SJSA1 (cell line): Measurements from ENCODE around the gene DEPDC1B. TPM values are rescaled to one million over a fixed set of nuclear protein-coding genes. Genes with fewer than 3 reads are reported as not detected.
A peak's percentile ranks its signal among the peaks of the same experiment; 100 is the strongest.
"Not testable (repeated sequence)": the region's sequence is repeated elsewhere in the genome, so short reads cannot be mapped to it uniquely, and the experiment has no call there.

Experiments
- DNase-seq, 2 experiments: peaks; one replicate each; pipeline ENCODE4 v3.0.0-alpha.2; 2015 to 2020; ENCODE audit warnings: low spot score in 2 of 2, low read depth in 1 of 2
- H3K27ac ChIP-seq: fragments of 250-450 bp; sonication (Bioruptor Pico); 2 replicates; pipeline ENCODE4 v1.5.1; 2020; ENCODE audit warnings: mild to moderate bottlenecking, moderate library complexity
- H3K27me3 ChIP-seq: fragments of 250-450 bp; sonication (Bioruptor Pico); replicated peaks from 2 replicates; pipeline ENCODE4 v1.5.1; 2020; ENCODE audit warnings: mild to moderate bottlenecking, moderate library complexity
- H3K36me3 ChIP-seq: fragments of 250-450 bp; sonication (Bioruptor Pico); 2 replicates; pipeline ENCODE4 v1.5.1; 2020; ENCODE audit warnings: mild to moderate bottlenecking
- H3K4me1 ChIP-seq: fragments of 250-450 bp; sonication (Bioruptor Pico); replicated peaks from 2 replicates; pipeline ENCODE4 v1.6.1; 2021; ENCODE audit warnings: mild to moderate bottlenecking
- H3K4me3 ChIP-seq: fragments of 250-450 bp; sonication (Bioruptor Pico); 2 replicates; pipeline ENCODE4 v1.5.1; 2020; ENCODE audit warnings: mild to moderate bottlenecking
- H3K9me3 ChIP-seq: fragments of 250-450 bp; sonication (Bioruptor Pico); replicated peaks from 2 replicates; pipeline ENCODE4 v1.5.1; 2020; ENCODE audit warnings: mild to moderate bottlenecking
- total RNA-seq: library from RNA; depleted of rRNA; stranded (reverse); fragments of >200 nt; shearing (Covaris generic); gene quantifications from 2 replicates; pipeline ENCODE4 v1.2.3, GENCODE V29; 2014

The DEPDC1B gene
- total RNA-seq, 1 experiment from 2014 or later: 20.8 TPM

GRCh38 chr5:60685700-60686099 lies 14.3 kb downstream of the DEPDC1B start:
- no peak overlapping the region for H3K27ac ChIP-seq
- no peaks in the 10 kb centered on the region; the same call in 1 of the 2 replicates for H3K27me3 ChIP-seq
- no peak for DNase-seq
- H3K4me3 ChIP-seq: no peak overlapping the region
- H3K4me1 ChIP-seq: no peaks in the 10 kb centered on the region
- H3K36me3 ChIP-seq: peaks cover 26% of the 10 kb centered on the region
- no peaks in the 10 kb centered on the region for H3K9me3 ChIP-seq

- no peaks in the 10 kb centered on the region for H3K4me1 ChIP-seq
- no peaks in the 10 kb centered on the region; the same call in 1 of the 2 replicates for H3K27me3 ChIP-seq
- H3K36me3 ChIP-seq: peaks cover 26% of the 10 kb centered on the region
- no peak for DNase-seq
- no peak overlapping the region for H3K27ac ChIP-seq
- H3K9me3 ChIP-seq: no peaks in the 10 kb centered on the region
- no peak overlapping the region for H3K4me3 ChIP-seq
Observed at GRCh38 chr5:60685028-60685427, 14.9 kb downstream of the DEPDC1B start.

GRCh38 chr5:60682007-60682406 lies 18.0 kb downstream of the DEPDC1B start:
- not testable (repeated sequence) for DNase-seq, H3K27me3 ChIP-seq, H3K4me3 ChIP-seq, H3K27ac ChIP-seq, H3K4me1 ChIP-seq, H3K9me3 ChIP-seq
- H3K36me3 ChIP-seq: peaks cover 26% of the 10 kb centered on the region

- H3K9me3 ChIP-seq: no peaks in the 10 kb centered on the region
- H3K4me3 ChIP-seq: no peak overlapping the region
- DNase-seq: no peak
- H3K27ac ChIP-seq: no peak overlapping the region
- H3K36me3 ChIP-seq: peaks cover 5% of the 10 kb centered on the region
- no peaks in the 10 kb centered on the region; the same call in 1 of the 2 replicates for H3K27me3 ChIP-seq
- peaks cover under 1% of the 10 kb centered on the region; the same call in 1 of the 2 replicates for H3K4me1 ChIP-seq
Observed at GRCh38 chr5:60679816-60680215, 20.1 kb downstream of the DEPDC1B start.

- H3K9me3 ChIP-seq: no peaks in the 10 kb centered on the region
- H3K36me3 ChIP-seq: peaks cover 2% of the 10 kb centered on the region; the same call in 1 of the 2 replicates
- H3K4me3 ChIP-seq: no peak overlapping the region
- no peak overlapping the region for H3K27ac ChIP-seq
- peak in 1 of 2 experiments; percentile 41 for DNase-seq
- no peaks in the 10 kb centered on the region; the same call in 1 of the 2 replicates for H3K27me3 ChIP-seq
- H3K4me1 ChIP-seq: peaks cover 6% of the 10 kb centered on the region
Observed at GRCh38 chr5:60677850-60678664, 21.9 kb downstream of the DEPDC1B start.

GRCh38 chr5:60675286-60675685 lies 24.7 kb downstream of the DEPDC1B start:
- H3K4me1 ChIP-seq: peaks cover 6% of the 10 kb centered on the region
- no peaks in the 10 kb centered on the region for H3K9me3 ChIP-seq
- no peak for DNase-seq
- peaks cover 3% of the 10 kb centered on the region; the same call in 1 of the 2 replicates for H3K36me3 ChIP-seq
- no peak overlapping the region for H3K4me3 ChIP-seq
- H3K27me3 ChIP-seq: no peaks in the 10 kb centered on the region
- H3K27ac ChIP-seq: no peak overlapping the region

- H3K4me3 ChIP-seq: no peak overlapping the region
- H3K27ac ChIP-seq: no peak overlapping the region
- H3K9me3 ChIP-seq: no peaks in the 10 kb centered on the region
- H3K36me3 ChIP-seq: peaks cover 3% of the 10 kb centered on the region; the same call in 1 of the 2 replicates
- DNase-seq: peak in 1 of 2 experiments; percentile 3
- H3K27me3 ChIP-seq: no peaks in the 10 kb centered on the region
- peaks cover 6% of the 10 kb centered on the region for H3K4me1 ChIP-seq
Observed at GRCh38 chr5:60674251-60675069, 25.5 kb downstream of the DEPDC1B start.

- Histone ChIP-seq H3K27me3 (no peaks in the 10 kb centered on the region), H3K27ac (no peak overlapping the region), H3K9me3 (no peaks in the 10 kb centered on the region), H3K4me3 (no peak overlapping the region), H3K36me3 (peaks cover 3% of the 10 kb centered on the region; the same call in 1 of the 2 replicates), H3K4me1 (peaks cover 6% of the 10 kb centered on the region)
- no peak for DNase-seq
Observed at GRCh38 chr5:60673334-60673733, 26.6 kb downstream of the DEPDC1B start.

- Histone ChIP-seq H3K27ac (no peak overlapping the region), H3K9me3 (no peaks in the 10 kb centered on the region), H3K27me3 (no peaks in the 10 kb centered on the region), H3K36me3 (peaks cover 3% of the 10 kb centered on the region; the same call in 1 of the 2 replicates), H3K4me1 (peaks cover 6% of the 10 kb centered on the region), H3K4me3 (no peak overlapping the region)
- no peak for DNase-seq
Observed at GRCh38 chr5:60672693-60673264, 27.2 kb downstream of the DEPDC1B start.

GRCh38 chr5:60671899-60672692 lies 27.9 kb downstream of the DEPDC1B start:
- Histone ChIP-seq H3K27me3 (no peaks in the 10 kb centered on the region), H3K27ac (no peak overlapping the region), H3K9me3 (no peaks in the 10 kb centered on the region), H3K36me3 (peaks cover 3% of the 10 kb centered on the region; the same call in 1 of the 2 replicates), H3K4me1 (peaks cover 6% of the 10 kb centered on the region), H3K4me3 (no peak overlapping the region)
- DNase-seq: no peak

GRCh38 chr5:60670749-60671148 lies 29.2 kb downstream of the DEPDC1B start:
- H3K27ac ChIP-seq: no peak overlapping the region
- H3K27me3 ChIP-seq: no peaks in the 10 kb centered on the region
- no peaks in the 10 kb centered on the region for H3K9me3 ChIP-seq
- H3K36me3 ChIP-seq: peaks cover 3% of the 10 kb centered on the region; the same call in 1 of the 2 replicates
- peaks cover 6% of the 10 kb centered on the region for H3K4me1 ChIP-seq
- no peak for DNase-seq
- H3K4me3 ChIP-seq: no peak overlapping the region

GRCh38 chr5:60668686-60669304 lies 31.2 kb downstream of the DEPDC1B start:
- Histone ChIP-seq H3K27ac (no peak overlapping the region), H3K27me3 (no peaks in the 10 kb centered on the region), H3K9me3 (no peaks in the 10 kb centered on the region), H3K4me1 (no peaks in the 10 kb centered on the region), H3K36me3 (peaks cover 3% of the 10 kb centered on the region; the same call in 1 of the 2 replicates), H3K4me3 (no peak overlapping the region)
- peak in 1 of 2 experiments; percentile 12 for DNase-seq
